HepG2 (cell line): ENCODE measurements around the gene ZFP36L2. TPM values are rescaled to one million over a fixed set of nuclear protein-coding genes. Genes with fewer than 3 reads are reported as not detected.

Source experiments
- CEBPZ ChIP-seq: IDR thresholded peaks from 2 replicates; pipeline ENCODE4 v1.6.1; 2012; ENCODE audit warnings: low read length, improper control_type of control experiment
- ETS1 ChIP-seq: sonication (generic); formaldehyde crosslinking; IDR thresholded peaks from 2 replicates; pipeline ENCODE4 v1.4.0; 2020; ENCODE audit warnings: missing genetic modification reagents
- HNRNPH1 ChIP-seq: fragments of 200-400 bp; formaldehyde crosslinking; optimal IDR thresholded peaks from 2 replicates; pipeline ENCODE3; 2017; ENCODE audit warnings: mild to moderate bottlenecking, low read depth, low read length
- MAX ChIP-seq: IDR thresholded peaks from 2 replicates; pipeline ENCODE4 v1.6.1; 2012; ENCODE audit warnings: inconsistent platforms
- MBNL3 ChIP-seq: fragments of 250-450 bp; sonication (Bioruptor Pico); conservative IDR thresholded peaks from 2 replicates; pipeline ENCODE4 v1.8.0; 2022; ENCODE audit warnings: mild to moderate bottlenecking, inconsistent platforms
- MYNN ChIP-seq: sonication (generic); formaldehyde crosslinking; IDR thresholded peaks from 2 replicates; pipeline ENCODE4 v1.4.0; 2020; ENCODE audit warnings: mild to moderate bottlenecking, low read depth, missing genetic modification reagents
- PBX2 ChIP-seq: IDR thresholded peaks from 2 replicates; pipeline ENCODE4 v1.6.1; 2016; ENCODE audit warnings: control low read depth
- RBAK ChIP-seq: sonication (generic); formaldehyde crosslinking; IDR thresholded peaks from 2 replicates; pipeline ENCODE4 v1.5.1; 2020; ENCODE audit warnings: mild to moderate bottlenecking, missing genetic modification reagents
- ZHX2 ChIP-seq, 2 experiments: sonication (generic) in 1 of 2; formaldehyde crosslinking in 1 of 2; IDR thresholded peaks; 2 replicates each; pipeline versions ENCODE4 v1.6.1 to v1.9.0; 2014 to 2022; ENCODE audit warnings: antibody characterized with exemption in 1 of 2, borderline replicate concordance in 1 of 2, inconsistent platforms in 1 of 2, low read depth in 1 of 2, missing genetic modification reagents in 1 of 2
- ZNF138 ChIP-seq: sonication (generic); formaldehyde crosslinking; IDR thresholded peaks from 2 replicates; pipeline ENCODE4 v1.5.0; 2020; ENCODE audit warnings: mild to moderate bottlenecking, low read depth, missing genetic modification reagents
- ZNF841 ChIP-seq: sonication (generic); formaldehyde crosslinking; IDR thresholded peaks from 2 replicates; pipeline ENCODE4 v1.8.1; 2023; ENCODE audit warnings: missing genetic modification reagents, borderline replicate concordance
- ZSCAN5A ChIP-seq: sonication (generic); formaldehyde crosslinking; IDR thresholded peaks from 2 replicates; pipeline ENCODE4 v1.8.0; 2022; ENCODE audit warnings: mild to moderate bottlenecking, missing genetic modification reagents, borderline replicate concordance
- ZSCAN9 ChIP-seq: IDR thresholded peaks from 2 replicates; pipeline ENCODE4 v1.6.1; 2016; ENCODE audit warnings: borderline replicate concordance
- polyA plus RNA-seq, 8 experiments: library from polyadenylated mRNA; depleted of rRNA in 3 of 8; stranded (reverse) in 7 of 8; unstranded in 1 of 8; fragments of >200 nt; fragmentation: Illumina TruSeq in 4 of 8; extraction: Trizol in 4 of 8; gene quantifications; 2 replicates each; pipeline versions ENCODE4 v1.2.1 to v1.2.3, GENCODE V29; 2011 to 2016; ENCODE audit warnings: low read depth in 4 of 8, missing spikeins in 1 of 8, mixed read lengths in 1 of 8; ENCODE audit not compliant: insufficient read depth in 1 of 8
- total RNA-seq, 5 experiments: library from RNA; depleted of rRNA; stranded (reverse); fragments of >200 nt; fragmentation: Illumina TruSeq; extraction: Trizol; gene quantifications; 2 replicates each; pipeline ENCODE4 v1.2.3, GENCODE V29; 2016; ENCODE audit warnings: low read depth in 1 of 5

ZFP36L2 gene
- total and polyA plus RNA-seq, 2 of the 13 experiments (the other 11 are each of a cell fraction or from before 2014, with no cell fraction given) = 11.2 to 21.8 TPM

GRCh38 chr2:43218702-43219382 lies 7.6 kb downstream of the ZFP36L2 start (continued):
- TF ChIP-seq MAX = no peak
- peak; percentile 19; the same call in 1 of the 2 replicates for TF ChIP-seq ZHX2 (IDR thresholded peaks at IDR 0.05; ENCODE audit: low read depth)
- no peak for TF ChIP-seq ZHX2 (CRISPR knock-in tag; IDR thresholded peaks at IDR 0.05; ENCODE audit: borderline replicate concordance)
- TF ChIP-seq ZSCAN9 (CRISPR knock-in tag) = no peak
- TF ChIP-seq MYNN (CRISPR knock-in tag) = no peak
- no peak for TF ChIP-seq ZNF841
- 0 out of 2 replicates have a peak, but pooled peaks have one; percentile 6 for TF ChIP-seq ZSCAN5A (CRISPR knock-in tag)
- TF ChIP-seq HNRNPH1 = no peak
- no peak for TF ChIP-seq RBAK (CRISPR knock-in tag)
- TF ChIP-seq CEBPZ = no peak
- no peak for TF ChIP-seq MBNL3
- TF ChIP-seq ETS1 (CRISPR knock-in tag) = no peak
- TF ChIP-seq PBX2 (CRISPR knock-in tag) = no peak
- no peak for TF ChIP-seq ZNF138 (CRISPR knock-in tag)
